Measurements from ENCODE around the gene ADGRV1.

DNA sequence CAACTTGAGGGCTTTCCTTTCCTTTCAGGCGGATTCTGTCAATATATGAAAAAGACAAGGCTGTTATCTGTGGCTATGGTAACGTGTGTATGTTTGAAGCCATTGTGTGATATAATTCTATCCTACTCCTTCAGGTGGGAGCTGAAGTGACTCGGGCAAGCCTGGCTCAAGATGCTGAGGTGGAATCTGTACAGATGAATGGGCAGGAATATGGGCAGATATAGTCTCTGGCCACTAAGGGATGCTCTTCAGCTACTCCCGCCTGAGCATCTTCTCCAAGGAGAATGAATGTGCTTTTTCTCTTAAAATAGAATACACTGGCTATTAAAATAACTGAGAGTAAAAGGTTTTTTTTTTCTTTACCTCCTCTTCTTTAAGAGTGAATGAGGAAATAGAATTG lies 244.8 kb downstream of the ADGRV1 start:
- no peak for TF ChIP-seq EP300 (IDR thresholded peaks at IDR 0.05)
- no peak for TF ChIP-seq CTCF (IDR thresholded peaks at IDR 0.05)

Measured in tibial nerve (tissue), 4 donors.